CD14-positive monocyte (primary cell): ENCODE results near the gene MEOX2. TPM values are rescaled to one million over a fixed set of nuclear protein-coding genes. Genes with fewer than 3 reads are reported as not detected.

Experiments used
- DNase-seq, 3 donors: peaks; one replicate each; pipeline ENCODE4 v3.0.0-alpha.2; 2011 to 2022
- H2AFZ ChIP-seq: 2 replicates; pipeline ENCODE4 v1.6.0; 2012; ENCODE audit warnings: mild to moderate bottlenecking, low read depth, low read length, inconsistent platforms; ENCODE audit not compliant: insufficient read depth, poor library complexity, severe bottlenecking
- H3K27ac ChIP-seq, 2 donors: 1 replicate in 1 of 2; 2 replicates in 1 of 2; pipeline ENCODE4 v1.5.1; 2012 to 2013; ENCODE audit warnings: low read length in 2 of 2, control low read depth in 1 of 2, inconsistent platforms in 1 of 2, low read depth in 1 of 2, mild to moderate bottlenecking in 1 of 2
- H3K27me3 ChIP-seq, 2 donors: one replicate each; pipeline versions ENCODE4 v1.6.0 to v1.6.1; 2011 to 2013; ENCODE audit warnings: low read length in 2 of 2; ENCODE audit not compliant: control insufficient read depth in 2 of 2, insufficient read depth in 2 of 2
- H3K36me3 ChIP-seq, 2 donors: replicated peaks in 1 of 2; 1 replicate in 1 of 2; 2 replicates in 1 of 2; pipeline versions ENCODE4 v1.5.1 to v1.6.1; 2012 to 2013; ENCODE audit warnings: low read length in 2 of 2, control low read depth in 1 of 2, inconsistent platforms in 1 of 2, mild to moderate bottlenecking in 1 of 2; ENCODE audit not compliant: insufficient read depth in 2 of 2, control insufficient read depth in 1 of 2
- H3K4me1 ChIP-seq, 2 donors: 1 replicate in 1 of 2; 2 replicates in 1 of 2; pipeline versions ENCODE4 v1.5.1 to v1.6.1; 2012 to 2013; ENCODE audit warnings: low read length in 2 of 2, control low read depth in 1 of 2, inconsistent platforms in 1 of 2, mild to moderate bottlenecking in 1 of 2, moderate library complexity in 1 of 2; ENCODE audit not compliant: insufficient read depth in 2 of 2, control insufficient read depth in 1 of 2
- H3K4me2 ChIP-seq: replicated peaks from 2 replicates; pipeline ENCODE3; 2012; ENCODE audit warnings: low read length, moderate library complexity, mild to moderate bottlenecking; ENCODE audit not compliant: poor library complexity, severe bottlenecking; ENCODE audit errors: extremely low read depth
- H3K4me3 ChIP-seq, 3 experiments: fragments of 200-600 bp in 1 of 3; sonication (generic) in 1 of 3; replicated peaks in 1 of 3; 1 replicate in 2 of 3; 2 replicates in 1 of 3; pipeline ENCODE4 v1.5.1; 2011 to 2013; ENCODE audit warnings: low read length in 3 of 3, mild to moderate bottlenecking in 3 of 3, control low read depth in 2 of 3, low read depth in 2 of 3, inconsistent platforms in 1 of 3, moderate library complexity in 1 of 3
- H3K79me2 ChIP-seq: 2 replicates; pipeline ENCODE4 v1.6.0; 2012; ENCODE audit warnings: mild to moderate bottlenecking, control low read depth, inconsistent platforms, low read length, moderate library complexity; ENCODE audit not compliant: insufficient read depth
- H3K9ac ChIP-seq: 2 replicates; pipeline ENCODE4 v1.6.0; 2017; ENCODE audit warnings: low read length, mild to moderate bottlenecking; ENCODE audit not compliant: insufficient read depth, poor library complexity, severe bottlenecking
- H3K9me3 ChIP-seq, 2 donors: replicated peaks in 1 of 2; 1 replicate in 1 of 2; 2 replicates in 1 of 2; pipeline versions ENCODE4 v1.5.1 to v1.6.1; 2012 to 2013; ENCODE audit warnings: low read length in 2 of 2, control low read depth in 1 of 2; ENCODE audit not compliant: control insufficient read depth in 1 of 2, insufficient read depth in 1 of 2
- H4K20me1 ChIP-seq: 2 replicates; pipeline ENCODE4 v1.6.0; 2012; ENCODE audit warnings: mild to moderate bottlenecking, low read length, control low read depth, moderate library complexity; ENCODE audit not compliant: insufficient read depth
- H3K27ac Mint-ChIP-seq, 7 donors: one replicate each; pipeline ENCODE4 v1.8.0; 2020; ENCODE audit warnings: mild to moderate bottlenecking in 7 of 7, mixed read lengths in 7 of 7, moderate library complexity in 6 of 7, inconsistent platforms in 2 of 7
- H3K27me3 Mint-ChIP-seq, 3 donors: one replicate each; pipeline ENCODE4 v1.8.0; 2021 to 2022; ENCODE audit warnings: low read depth in 3 of 3, mild to moderate bottlenecking in 3 of 3, mixed read lengths in 3 of 3, moderate library complexity in 3 of 3, inconsistent platforms in 1 of 3
- H3K36me3 Mint-ChIP-seq, 2 donors: one replicate each; pipeline ENCODE4 v1.8.0; 2020; ENCODE audit warnings: mixed read lengths in 2 of 2, inconsistent platforms in 1 of 2, mild to moderate bottlenecking in 1 of 2
- H3K4me1 Mint-ChIP-seq: one replicate; pipeline ENCODE4 v1.8.0; 2020; ENCODE audit warnings: mild to moderate bottlenecking, mixed read lengths
- H3K4me3 Mint-ChIP-seq, 2 donors: one replicate each; pipeline ENCODE4 v1.8.0; 2020; ENCODE audit warnings: mild to moderate bottlenecking in 2 of 2, mixed read lengths in 2 of 2, moderate library complexity in 1 of 2
- H3K9me3 Mint-ChIP-seq, 7 donors: one replicate each; pipeline ENCODE4 v1.8.0; 2020 to 2022; ENCODE audit warnings: mixed read lengths in 7 of 7, mild to moderate bottlenecking in 6 of 7, moderate library complexity in 6 of 7, inconsistent platforms in 2 of 7
- CTCF ChIP-seq: fragments of 200-600 bp; IDR thresholded peaks from one replicate; pipeline ENCODE4 v1.8.0; 2022; ENCODE audit warnings: antibody characterized with exemption, mild to moderate bottlenecking
- WGBS: methylation state at CpG from one replicate; pipeline ENCODE4 v1.1.5; 2013; ENCODE audit warnings: missing lambda C conversion rate; ENCODE audit not compliant: insufficient coverage; 5-methylcytosine and 5-hydroxymethylcytosine counted together
- intact Hi-C, 2 donors: fragments of 100-400 bp; cut with micrococcal nuclease; formaldehyde crosslinking; loops; one replicate each; pipeline versions ENCODE4 v1.15.0 to v1.15.1; 2023
- polyA plus RNA-seq, 3 donors: library from polyadenylated mRNA; depleted of rRNA in 1 of 3; unstranded in 2 of 3; stranded (reverse) in 1 of 3; fragments of 300-500 nt in 2 of 3; fragments of >200 nt in 1 of 3; fragmentation: Illumina TruSeq in 2 of 3; gene quantifications; 1 replicate in 2 of 3; 2 replicates in 1 of 3; pipeline ENCODE4 v1.2.3, GENCODE V29; 2012 to 2021

MEOX2 gene
- polyA plus RNA-seq, 3 donors = not detected

GRCh38 chr7:15681631-15682030 is 4.9 kb downstream of the MEOX2 start:
- no peak overlapping the region for H3K4me3 ChIP-seq
- peaks cover 21 to 33% of the 10 kb centered on the region in 2 donors for H3K27me3 ChIP-seq
- H3K4me1 ChIP-seq = no peaks in the 10 kb centered on the region
- Mint-ChIP-seq H3K36me3 (peaks cover 0 to 2% of the 10 kb centered on the region in 2 donors), H3K27ac (no peak overlapping the region), H3K4me3 (peak overlapping the region in 1 of 2 donors; percentile 26), H3K27me3 (peaks cover 25 to 28% (median 25%) of the 10 kb centered on the region in 3 donors), H3K9me3 (peaks cover 0 to 10% (median 3%) of the 10 kb centered on the region in 7 donors), H3K4me1 (peaks cover 7% of the 10 kb centered on the region)
- no peak for TF ChIP-seq CTCF
- WGBS = no CpG with 5 or more reads among the region's 2 CpGs
- H3K36me3 ChIP-seq = no peaks in the 10 kb centered on the region
- no peak overlapping the region for H3K27ac ChIP-seq
- peaks cover 0 to 9% of the 10 kb centered on the region in 2 donors for H3K9me3 ChIP-seq
- intact Hi-C loops = no loop called here
- no peak overlapping the region for H3K4me2 ChIP-seq
- H2AFZ ChIP-seq = no peak overlapping the region
- DNase-seq = no peak
- no peak overlapping the region for H3K9ac ChIP-seq
- H3K79me2 ChIP-seq = no peaks in the 10 kb centered on the region
- H4K20me1 ChIP-seq = no peaks in the 10 kb centered on the region

GRCh38 chr7:15681186-15681585 is 5.3 kb downstream of the MEOX2 start:
- Mint-ChIP-seq H3K27ac (no peak overlapping the region), H3K9me3 (peaks cover 0 to 10% (median 2%) of the 10 kb centered on the region in 7 donors), H3K36me3 (peaks cover 0 to 2% of the 10 kb centered on the region in 2 donors), H3K4me1 (peaks cover 2% of the 10 kb centered on the region), H3K4me3 (no peak overlapping the region), H3K27me3 (peaks cover 20 to 24% (median 20%) of the 10 kb centered on the region in 3 donors)
- Histone ChIP-seq H3K9ac (no peak overlapping the region), H4K20me1 (no peaks in the 10 kb centered on the region), H3K36me3 (no peaks in the 10 kb centered on the region), H2AFZ (no peak overlapping the region), H3K9me3 (peaks cover 0 to 7% of the 10 kb centered on the region in 2 donors), H3K4me1 (no peaks in the 10 kb centered on the region), H3K4me2 (no peak overlapping the region), H3K27ac (no peak overlapping the region), H3K79me2 (no peaks in the 10 kb centered on the region), H3K4me3 (no peak overlapping the region), H3K27me3 (peaks cover 17 to 29% of the 10 kb centered on the region in 2 donors)
- no peak for TF ChIP-seq CTCF
- DNase-seq = no peak
- intact Hi-C loops = no loop called here
- no CpG with 5 or more reads among the region's 1 CpG for WGBS
